GM18867 (cell line): ENCODE measurements around the gene CPNE7.

Experiments used
- ATAC-seq: cut with Tn5 transposase; IDR thresholded peaks from one replicate; pipeline ENCODE4 v1.9.1; 2021; ENCODE audit warnings: mild to moderate bottlenecking, moderate library complexity; ENCODE audit not compliant: unreplicated experiment

Gene CPNE7

GRCh38 chr16:89575247-89576152 lies at the start of gene CPNE7:
Gene CPNE7 (plus strand): TSS chr16:89575758. CDS start chr16:89575898, 140 bp downstream.
- ATAC-seq: no peak

GRCh38 chr16:89529097-89529496 lies 46.5 kb upstream of the CPNE7 start:
- no peak for ATAC-seq

- no peak for ATAC-seq
These were observed 44.9 kb upstream of the CPNE7 start for GRCh38 chr16:89530401-89531381.

GRCh38 chr16:89531821-89532526 lies 43.6 kb upstream of the CPNE7 start:
- no peak for ATAC-seq

GRCh38 chr16:89534252-89534756 lies 41.3 kb upstream of the CPNE7 start:
- no peak for ATAC-seq

- ATAC-seq: no peak
These were observed 39.2 kb upstream of the CPNE7 start for GRCh38 chr16:89536371-89536770.

GRCh38 chr16:89536886-89537548 lies 38.5 kb upstream of the CPNE7 start:
- no peak for ATAC-seq

- no peak for ATAC-seq
These were observed 38.0 kb upstream of the CPNE7 start for GRCh38 chr16:89537549-89537925.

GRCh38 chr16:89538286-89538685 lies 37.3 kb upstream of the CPNE7 start:
- ATAC-seq: no peak

- no peak for ATAC-seq
These were observed 35.0 kb upstream of the CPNE7 start for GRCh38 chr16:89540557-89540956.

GRCh38 chr16:89541792-89542191 lies 33.8 kb upstream of the CPNE7 start:
- ATAC-seq: no peak

GRCh38 chr16:89544113-89544512 lies 31.4 kb upstream of the CPNE7 start:
- ATAC-seq: no peak

GRCh38 chr16:89544713-89545043 lies 30.9 kb upstream of the CPNE7 start:
- no peak for ATAC-seq

- ATAC-seq: no peak
These were observed 30.3 kb upstream of the CPNE7 start for GRCh38 chr16:89545044-89545830.

- ATAC-seq: no peak
These were observed 29.6 kb upstream of the CPNE7 start for GRCh38 chr16:89545831-89546574.

GRCh38 chr16:89546781-89547180 lies 28.8 kb upstream of the CPNE7 start:
- no peak for ATAC-seq

- no peak for ATAC-seq
These were observed 28.3 kb upstream of the CPNE7 start for GRCh38 chr16:89547291-89547690.

- no peak for ATAC-seq
These were observed 27.7 kb upstream of the CPNE7 start for GRCh38 chr16:89547860-89548259.
